Loucy (cell line): Measurements from ENCODE around the gene PTH2R.

Source experiments
- H2AFZ ChIP-seq: fragments of 200-600 bp; sonication (generic); 2 replicates; pipeline ENCODE4 v1.6.0; 2016; ENCODE audit warnings: antibody characterized with exemption, mild to moderate bottlenecking, low read length, moderate library complexity
- H3F3A ChIP-seq: fragments of 200-600 bp; 2 replicates; pipeline ENCODE4 v1.6.0; 2016; ENCODE audit warnings: antibody characterized with exemption, low read depth, mild to moderate bottlenecking
- H3K27me3 ChIP-seq: fragments of 200-600 bp; sonication (generic); 2 replicates; pipeline ENCODE4 v1.6.1; 2014; ENCODE audit warnings: low read length, mild to moderate bottlenecking; ENCODE audit not compliant: insufficient read depth, poor library complexity, severe bottlenecking
- H3K36me3 ChIP-seq: fragments of 200-600 bp; sonication (generic); 2 replicates; pipeline ENCODE4 v1.6.1; 2016; ENCODE audit warnings: low read length; ENCODE audit not compliant: insufficient read depth
- H3K4me1 ChIP-seq: fragments of 200-600 bp; sonication (generic); 2 replicates; pipeline ENCODE4 v1.5.1; 2014; ENCODE audit warnings: low read length, mild to moderate bottlenecking; ENCODE audit not compliant: insufficient read depth, poor library complexity, severe bottlenecking
- H3K4me2 ChIP-seq: fragments of 200-600 bp; sonication (generic); 2 replicates; pipeline ENCODE4 v1.6.0; 2014; ENCODE audit warnings: antibody characterized with exemption, low read length, low read depth, mild to moderate bottlenecking; ENCODE audit not compliant: poor library complexity, severe bottlenecking
- H3K4me3 ChIP-seq: fragments of 200-600 bp; sonication (generic); 2 replicates; pipeline ENCODE4 v1.5.1; 2014; ENCODE audit warnings: low read length, mild to moderate bottlenecking, mixed read lengths; ENCODE audit not compliant: poor library complexity, severe bottlenecking
- H3K79me2 ChIP-seq: fragments of 200-600 bp; sonication (generic); 2 replicates; pipeline ENCODE4 v1.6.1; 2014; ENCODE audit warnings: low read length; ENCODE audit not compliant: insufficient read depth
- H3K9ac ChIP-seq: fragments of 200-600 bp; sonication (generic); 2 replicates; pipeline ENCODE4 v1.6.0; 2014; ENCODE audit warnings: mild to moderate bottlenecking, low read depth, low read length, moderate library complexity; ENCODE audit not compliant: poor library complexity, severe bottlenecking
- H3K9me2 ChIP-seq: fragments of 200-600 bp; sonication (generic); replicated peaks from 2 replicates; pipeline ENCODE4 v1.6.1; 2016; ENCODE audit warnings: low read depth, low read length, mixed read lengths
- H3K9me3 ChIP-seq: fragments of 200-600 bp; sonication (generic); 2 replicates; pipeline ENCODE4 v1.6.1; 2014; ENCODE audit warnings: mild to moderate bottlenecking, antibody characterized with exemption, low read length, low read depth; ENCODE audit not compliant: insufficient read depth
- H4K20me1 ChIP-seq: fragments of 200-600 bp; sonication (generic); 2 replicates; pipeline ENCODE4 v1.6.0; 2014; ENCODE audit warnings: antibody characterized with exemption, low read length, mild to moderate bottlenecking; ENCODE audit not compliant: insufficient read depth, poor library complexity, severe bottlenecking
- CTCF ChIP-seq: fragments of 200-600 bp; sonication (generic); conservative IDR thresholded peaks from 2 replicates; pipeline ENCODE4 v1.5.1; 2014; ENCODE audit warnings: mild to moderate bottlenecking, antibody characterized with exemption, low read length
- EZH2phosphoT487 ChIP-seq: fragments of 200-600 bp; IDR thresholded peaks from 2 replicates; pipeline ENCODE4 v1.6.1; 2018; ENCODE audit warnings: antibody characterized with exemption, mild to moderate bottlenecking, moderate library complexity, borderline replicate concordance

The PTH2R gene

GRCh38 chr2:208415255-208415654 lies 8.7 kb downstream of the PTH2R start:
- H4K20me1 ChIP-seq = no peaks in the 10 kb centered on the region
- no peak overlapping the region for H3K9ac ChIP-seq
- TF ChIP-seq EZH2phosphoT487 (no peak), CTCF (no peak)
- no peak overlapping the region for H3K4me3 ChIP-seq
- H3K4me2 ChIP-seq = no peak overlapping the region
- H3K27me3 ChIP-seq = no peaks in the 10 kb centered on the region
- H3K79me2 ChIP-seq = no peaks in the 10 kb centered on the region
- no peak overlapping the region for H2AFZ ChIP-seq
- H3F3A ChIP-seq = no peaks in the 10 kb centered on the region
- H3K4me1 ChIP-seq = no peaks in the 10 kb centered on the region
- H3K36me3 ChIP-seq = no peaks in the 10 kb centered on the region
- no peaks in the 10 kb centered on the region for H3K9me2 ChIP-seq
- H3K9me3 ChIP-seq = no peaks in the 10 kb centered on the region

- Histone ChIP-seq H3K4me1 (no peaks in the 10 kb centered on the region), H3K9me2 (no peaks in the 10 kb centered on the region), H3K79me2 (no peaks in the 10 kb centered on the region), H4K20me1 (no peaks in the 10 kb centered on the region), H3K4me2 (no peak overlapping the region), H3K4me3 (no peak overlapping the region), H3K9me3 (no peaks in the 10 kb centered on the region), H2AFZ (no peak overlapping the region), H3K36me3 (no peaks in the 10 kb centered on the region), H3F3A (no peaks in the 10 kb centered on the region), H3K9ac (no peak overlapping the region), H3K27me3 (no peaks in the 10 kb centered on the region)
- TF ChIP-seq CTCF (no peak), EZH2phosphoT487 (no peak)
Observed at GRCh38 chr2:208415897-208416296, 9.3 kb downstream of the PTH2R start.

GRCh38 chr2:208426412-208427045 lies 19.9 kb downstream of the PTH2R start:
- Histone ChIP-seq H3K27me3 (no peaks in the 10 kb centered on the region), H2AFZ (no peak overlapping the region)

More at GRCh38 chr2:208426412-208427045, 19.9 kb downstream of the PTH2R start:
- Histone ChIP-seq H4K20me1 (no peaks in the 10 kb centered on the region), H3F3A (no peaks in the 10 kb centered on the region), H3K9me2 (no peaks in the 10 kb centered on the region), H3K36me3 (no peaks in the 10 kb centered on the region), H3K9ac (no peak overlapping the region), H3K4me2 (no peak overlapping the region), H3K4me1 (no peaks in the 10 kb centered on the region), H3K79me2 (no peaks in the 10 kb centered on the region), H3K9me3 (no peaks in the 10 kb centered on the region), H3K4me3 (no peak overlapping the region)
- TF ChIP-seq EZH2phosphoT487 = no peak
- no peak for TF ChIP-seq CTCF
